ENCODE data around the gene RPS3.

Gene RPS3

GRCh38 chr11:75369560-75370255, 29.6 kb upstream of the RPS3 start:
- ChIA-PET CTCF (interaction anchor here (0.9 kb wide), 1 partner anchor 90 kb away, joined by 3 read pairs; no protein-coding TSS in a partner anchor), POLR2A (no interaction called here)
- Histone ChIP-seq H3K4me3 (ENCODE audit: low read depth, low read length) (no peak overlapping the region), H3K36me3 (ENCODE audit: control insufficient read depth in 2 of 2, insufficient read depth in 1 of 2, low read length in 2 of 2) (no peaks in the 10 kb centered on the region), H3K4me1 (ENCODE audit: control insufficient read depth, insufficient read depth, low read length) (peaks cover 7% of the 10 kb centered on the region), H3K9me3 (ENCODE audit: control insufficient read depth, insufficient read depth, low read depth, low read length) (no peaks in the 10 kb centered on the region), H3K27ac (ENCODE audit: extremely low read depth, low read depth, low read length) (no peak overlapping the region)
- TF ChIP-seq, protein P1, sequence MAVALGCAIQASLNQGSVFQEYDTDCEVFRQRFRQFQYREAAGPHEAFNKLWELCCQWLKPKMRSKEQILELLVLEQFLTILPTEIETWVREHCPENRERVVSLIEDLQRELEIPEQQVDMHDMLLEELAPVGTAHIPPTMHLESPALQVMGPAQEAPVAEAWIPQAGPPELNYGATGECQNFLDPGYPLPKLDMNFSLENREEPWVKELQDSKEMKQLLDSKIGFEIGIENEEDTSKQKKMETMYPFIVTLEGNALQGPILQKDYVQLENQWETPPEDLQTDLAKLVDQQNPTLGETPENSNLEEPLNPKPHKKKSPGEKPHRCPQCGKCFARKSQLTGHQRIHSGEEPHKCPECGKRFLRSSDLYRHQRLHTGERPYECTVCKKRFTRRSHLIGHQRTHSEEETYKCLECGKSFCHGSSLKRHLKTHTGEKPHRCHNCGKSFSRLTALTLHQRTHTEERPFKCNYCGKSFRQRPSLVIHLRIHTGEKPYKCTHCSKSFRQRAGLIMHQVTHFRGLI (tag by site-specific recombination; IDR thresholded peaks at IDR 0.05), result no peak
- TF ChIP-seq ZNF112 (tag by site-specific recombination; IDR thresholded peaks at IDR 0.05) (no peak), ZSCAN30 (tag by site-specific recombination; IDR thresholded peaks at IDR 0.05) (no peak), FEZF1 (tag by site-specific recombination; IDR thresholded peaks at IDR 0.05) (no peak), ZNF132 (tag by site-specific recombination; IDR thresholded peaks at IDR 0.05; ENCODE audit: borderline replicate concordance) (no peak), ZNF600 (tag by site-specific recombination; IDR thresholded peaks at IDR 0.05) (no peak)
- TF ChIP-seq, protein P2, sequence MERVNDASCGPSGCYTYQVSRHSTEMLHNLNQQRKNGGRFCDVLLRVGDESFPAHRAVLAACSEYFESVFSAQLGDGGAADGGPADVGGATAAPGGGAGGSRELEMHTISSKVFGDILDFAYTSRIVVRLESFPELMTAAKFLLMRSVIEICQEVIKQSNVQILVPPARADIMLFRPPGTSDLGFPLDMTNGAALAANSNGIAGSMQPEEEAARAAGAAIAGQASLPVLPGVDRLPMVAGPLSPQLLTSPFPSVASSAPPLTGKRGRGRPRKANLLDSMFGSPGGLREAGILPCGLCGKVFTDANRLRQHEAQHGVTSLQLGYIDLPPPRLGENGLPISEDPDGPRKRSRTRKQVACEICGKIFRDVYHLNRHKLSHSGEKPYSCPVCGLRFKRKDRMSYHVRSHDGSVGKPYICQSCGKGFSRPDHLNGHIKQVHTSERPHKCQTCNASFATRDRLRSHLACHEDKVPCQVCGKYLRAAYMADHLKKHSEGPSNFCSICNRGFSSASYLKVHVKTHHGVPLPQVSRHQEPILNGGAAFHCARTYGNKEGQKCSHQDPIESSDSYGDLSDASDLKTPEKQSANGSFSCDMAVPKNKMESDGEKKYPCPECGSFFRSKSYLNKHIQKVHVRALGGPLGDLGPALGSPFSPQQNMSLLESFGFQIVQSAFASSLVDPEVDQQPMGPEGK (tag by site-specific recombination; IDR thresholded peaks at IDR 0.05), result no peak

DNA sequence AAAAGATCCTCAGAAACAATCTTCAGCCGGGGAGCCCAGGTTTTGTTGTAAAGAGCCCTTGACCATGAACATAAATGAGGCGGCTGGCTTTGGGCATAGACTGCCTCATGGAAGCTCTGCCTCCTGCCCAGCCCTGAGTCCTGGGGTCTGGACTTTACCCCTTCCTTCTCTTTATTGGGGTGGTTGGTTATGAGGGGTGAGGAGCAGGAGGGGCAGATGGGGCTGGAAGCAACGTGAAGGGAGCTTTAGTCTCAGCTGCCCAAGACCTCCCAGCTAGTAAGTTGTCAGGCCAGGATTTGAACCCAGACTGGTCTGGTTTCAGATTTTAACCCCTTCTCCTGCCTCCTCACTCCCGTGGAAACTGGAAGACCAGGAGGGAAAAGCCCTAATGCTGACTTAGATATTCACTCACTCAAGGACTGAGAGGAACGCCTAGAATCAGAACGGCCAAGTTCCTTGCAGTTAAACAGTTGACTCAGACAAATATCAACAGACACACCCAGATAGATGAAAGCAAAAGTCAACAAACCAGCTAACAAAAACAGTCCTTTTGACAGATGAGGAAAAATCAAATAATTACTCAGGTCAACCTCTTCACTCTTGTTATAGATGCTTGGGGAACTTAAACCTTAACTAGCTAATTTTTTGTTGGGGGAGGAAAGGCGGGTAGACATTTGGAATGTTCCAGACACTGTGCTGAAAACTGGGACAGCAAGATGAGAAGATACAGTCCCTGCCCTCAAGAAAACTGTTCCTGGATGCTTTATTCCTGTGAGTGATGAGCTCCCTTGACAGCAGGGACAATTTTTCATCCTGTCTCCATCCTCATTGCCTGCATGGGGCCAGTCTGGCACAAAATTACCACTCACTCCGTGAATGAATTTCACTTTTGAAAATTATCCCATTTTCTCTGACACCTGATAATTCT, 27.1 kb upstream of the RPS3 start:
- POLR2A ChIA-PET, result interaction anchor here (0.7 kb wide), 1 partner anchor 434 kb away, joined by 4 read pairs; no protein-coding TSS in a partner anchor
- Histone ChIP-seq H3K27ac (ENCODE audit: extremely low read depth, low read depth, low read length) (no peak overlapping the region; the same call in 1 of the 2 replicates), H3K4me3 (ENCODE audit: low read depth, low read length) (no peak overlapping the region), H3K9me3 (ENCODE audit: control insufficient read depth, insufficient read depth, low read depth, low read length) (no peaks in the 10 kb centered on the region), H3K36me3 (ENCODE audit: control insufficient read depth in 2 of 2, insufficient read depth in 1 of 2, low read length in 2 of 2) (no peaks in the 10 kb centered on the region), H3K4me1 (ENCODE audit: control insufficient read depth, insufficient read depth, low read length) (peaks cover 7% of the 10 kb centered on the region)
- CTCF ChIA-PET, result interaction anchor here (0.7 to 2.0 kb wide), 8 partner anchors 9 to 777 kb away, joined by 3 to 15 read pairs (median 4); no protein-coding TSS in a partner anchor
- TF ChIP-seq ZEB2 (tag by site-specific recombination; IDR thresholded peaks at IDR 0.05), result no peak
- TF ChIP-seq TRIM28 (IDR thresholded peaks at IDR 0.05; ENCODE audit: borderline replicate concordance, low read length), result peak; percentile 52; the same call in 1 of the 2 replicates
- no peak for TF ChIP-seq ZNF670 (tag by site-specific recombination; IDR thresholded peaks at IDR 0.05; ENCODE audit: low read depth)
- TF ChIP-seq, protein P2 (tag by site-specific recombination; IDR thresholded peaks at IDR 0.05), result no peak
- no peak for TF ChIP-seq MYNN (tag by site-specific recombination; IDR thresholded peaks at IDR 0.05; ENCODE audit: borderline replicate concordance)
- 0 out of 2 replicates have a peak, but pooled peaks have one; percentile 42 for TF ChIP-seq TCF7L2 (IDR thresholded peaks at IDR 0.05; ENCODE audit: borderline replicate concordance, low read depth, low read length)
- no peak for TF ChIP-seq ZNF76 (tag by site-specific recombination; IDR thresholded peaks at IDR 0.05; ENCODE audit: borderline replicate concordance, low read depth)
- TF ChIP-seq, protein P3, sequence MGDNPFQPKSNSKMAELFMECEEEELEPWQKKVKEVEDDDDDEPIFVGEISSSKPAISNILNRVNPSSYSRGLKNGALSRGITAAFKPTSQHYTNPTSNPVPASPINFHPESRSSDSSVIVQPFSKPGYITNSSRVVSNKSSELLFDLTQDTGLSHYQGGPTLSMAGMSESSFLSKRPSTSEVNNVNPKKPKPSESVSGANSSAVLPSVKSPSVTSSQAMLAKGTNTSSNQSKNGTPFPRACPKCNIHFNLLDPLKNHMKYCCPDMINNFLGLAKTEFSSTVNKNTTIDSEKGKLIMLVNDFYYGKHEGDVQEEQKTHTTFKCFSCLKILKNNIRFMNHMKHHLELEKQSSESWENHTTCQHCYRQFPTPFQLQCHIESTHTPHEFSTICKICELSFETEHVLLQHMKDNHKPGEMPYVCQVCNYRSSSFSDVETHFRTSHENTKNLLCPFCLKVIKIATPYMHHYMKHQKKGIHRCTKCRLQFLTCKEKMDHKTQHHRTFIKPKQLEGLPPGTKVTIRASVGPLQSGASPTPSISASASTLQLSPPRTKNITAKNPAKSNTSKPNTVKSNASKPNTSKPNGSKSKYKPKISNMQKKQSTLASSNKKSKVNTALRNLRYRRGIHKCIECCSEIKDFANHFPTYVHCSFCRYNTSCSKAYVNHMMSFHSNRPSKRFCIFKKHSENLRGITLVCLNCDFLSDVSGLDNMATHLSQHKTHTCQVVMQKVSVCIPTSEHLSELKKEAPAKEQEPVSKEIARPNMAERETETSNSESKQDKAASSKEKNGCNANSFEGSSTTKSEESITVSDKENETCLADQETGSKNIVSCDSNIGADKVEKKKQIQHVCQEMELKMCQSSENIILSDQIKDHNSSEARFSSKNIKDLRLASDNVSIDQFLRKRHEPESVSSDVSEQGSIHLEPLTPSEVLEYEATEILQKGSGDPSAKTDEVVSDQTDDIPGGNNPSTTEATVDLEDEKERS (tag by site-specific recombination; IDR thresholded peaks at IDR 0.05), result no peak
- no peak for TF ChIP-seq GLIS1 (tag by site-specific recombination; IDR thresholded peaks at IDR 0.05)
- TF ChIP-seq, protein P4, sequence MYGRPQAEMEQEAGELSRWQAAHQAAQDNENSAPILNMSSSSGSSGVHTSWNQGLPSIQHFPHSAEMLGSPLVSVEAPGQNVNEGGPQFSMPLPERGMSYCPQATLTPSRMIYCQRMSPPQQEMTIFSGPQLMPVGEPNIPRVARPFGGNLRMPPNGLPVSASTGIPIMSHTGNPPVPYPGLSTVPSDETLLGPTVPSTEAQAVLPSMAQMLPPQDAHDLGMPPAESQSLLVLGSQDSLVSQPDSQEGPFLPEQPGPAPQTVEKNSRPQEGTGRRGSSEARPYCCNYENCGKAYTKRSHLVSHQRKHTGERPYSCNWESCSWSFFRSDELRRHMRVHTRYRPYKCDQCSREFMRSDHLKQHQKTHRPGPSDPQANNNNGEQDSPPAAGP (tag by site-specific recombination; IDR thresholded peaks at IDR 0.05), result peak; percentile 97
- TF ChIP-seq, protein P5, sequence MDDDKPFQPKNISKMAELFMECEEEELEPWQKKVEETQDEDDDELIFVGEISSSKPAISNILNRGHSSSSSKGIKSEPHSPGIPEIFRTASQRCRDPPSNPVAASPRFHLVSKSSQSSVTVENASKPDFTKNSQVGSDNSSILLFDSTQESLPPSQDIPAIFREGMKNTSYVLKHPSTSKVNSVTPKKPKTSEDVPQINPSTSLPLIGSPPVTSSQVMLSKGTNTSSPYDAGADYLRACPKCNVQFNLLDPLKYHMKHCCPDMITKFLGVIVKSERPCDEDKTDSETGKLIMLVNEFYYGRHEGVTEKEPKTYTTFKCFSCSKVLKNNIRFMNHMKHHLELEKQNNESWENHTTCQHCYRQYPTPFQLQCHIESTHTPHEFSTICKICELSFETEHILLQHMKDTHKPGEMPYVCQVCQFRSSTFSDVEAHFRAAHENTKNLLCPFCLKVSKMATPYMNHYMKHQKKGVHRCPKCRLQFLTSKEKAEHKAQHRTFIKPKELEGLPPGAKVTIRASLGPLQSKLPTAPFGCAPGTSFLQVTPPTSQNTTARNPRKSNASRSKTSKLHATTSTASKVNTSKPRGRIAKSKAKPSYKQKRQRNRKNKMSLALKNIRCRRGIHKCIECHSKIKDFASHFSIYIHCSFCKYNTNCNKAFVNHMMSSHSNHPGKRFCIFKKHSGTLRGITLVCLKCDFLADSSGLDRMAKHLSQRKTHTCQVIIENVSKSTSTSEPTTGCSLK (tag by site-specific recombination; IDR thresholded peaks at IDR 0.05), result no peak
- no peak for TF ChIP-seq ZNF19 (tag by site-specific recombination; IDR thresholded peaks at IDR 0.05; ENCODE audit: low read depth)
- peak; percentile 96 for TF ChIP-seq KLF1 (tag by site-specific recombination; IDR thresholded peaks at IDR 0.05)

Measured in HEK293 (cell line).